ENCODE results near the gene GIMAP5.

- no peak for TF ChIP-seq YY1 (IDR thresholded peaks at IDR 0.05; ENCODE audit: insufficient read depth, insufficient read length)
- no peak for TF ChIP-seq SUZ12 (IDR thresholded peaks at IDR 0.05; ENCODE audit: extremely low read depth, insufficient read depth, insufficient read length)
- no peak for TF ChIP-seq ZNF274 (IDR thresholded peaks at IDR 0.05; ENCODE audit: low read depth, low read length)
These were observed 8.7 kb downstream of the GIMAP5 start for GRCh38 chr7:150745876-150746275.

Measured in NT2/D1 (cell line).